Mononuclear cell (primary cell): ENCODE results near the gene MSL2. TPM values are rescaled to one million over a fixed set of nuclear protein-coding genes. Genes with fewer than 3 reads are reported as not detected.
"Not testable (repeated sequence)": the region's sequence is repeated elsewhere in the genome, so short reads cannot be mapped to it uniquely, and the experiment has no call there.

Experiments
- H3K27me3 ChIP-seq: 2 replicates; pipeline ENCODE4 v1.6.0; 2011; ENCODE audit warnings: low read length, control low read depth; ENCODE audit not compliant: insufficient read depth
- H3K4me1 ChIP-seq: 2 replicates; pipeline ENCODE4 v1.5.1; 2011; ENCODE audit warnings: mild to moderate bottlenecking, low read length, control low read depth; ENCODE audit not compliant: insufficient read depth
- H3K4me3 ChIP-seq: 2 replicates; pipeline ENCODE4 v1.5.1; 2011; ENCODE audit warnings: mild to moderate bottlenecking, low read length, moderate library complexity
- H3K9me3 ChIP-seq: 2 replicates; pipeline ENCODE4 v1.5.1; 2011; ENCODE audit warnings: low read depth, mild to moderate bottlenecking, control low read depth, low read length
- total RNA-seq: library from RNA; depleted of rRNA; stranded (reverse); fragments of >200 nt; gene quantifications from one replicate; pipeline ENCODE4 v1.2.3, GENCODE V29; 2012

The MSL2 gene
- total RNA-seq, 1 donor: 163 TPM

DNA sequence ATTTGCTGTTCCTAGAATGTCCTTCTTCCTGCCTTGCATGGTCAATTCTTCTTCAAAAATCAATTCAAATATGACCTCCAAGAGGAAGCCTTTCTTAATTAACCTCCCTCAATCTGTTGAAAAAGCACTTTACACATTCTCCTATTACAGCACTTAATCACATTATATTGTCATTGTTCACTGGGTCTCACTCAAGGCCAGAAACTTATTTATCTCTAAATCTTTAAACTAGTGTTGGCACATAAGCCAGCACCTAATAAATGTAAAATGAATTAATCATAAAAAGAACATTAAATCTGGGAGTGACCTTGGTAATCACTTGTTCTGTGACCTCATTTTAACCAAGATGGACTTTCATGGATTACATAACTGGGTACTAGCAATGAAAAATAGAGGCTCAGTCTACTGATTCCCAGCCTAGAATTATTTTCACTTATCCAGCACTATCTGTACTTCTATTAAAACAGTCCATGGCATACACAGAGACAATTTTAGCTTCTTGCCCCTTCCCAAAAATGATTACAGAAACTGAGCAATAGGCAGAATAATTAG lies 22.1 kb downstream of the MSL2 start:
- Histone ChIP-seq H3K4me1 (peaks cover 65% of the 10 kb centered on the region), H3K4me3 (no peak overlapping the region), H3K27me3 (no peaks in the 10 kb centered on the region), H3K9me3 (no peaks in the 10 kb centered on the region)

DNA sequence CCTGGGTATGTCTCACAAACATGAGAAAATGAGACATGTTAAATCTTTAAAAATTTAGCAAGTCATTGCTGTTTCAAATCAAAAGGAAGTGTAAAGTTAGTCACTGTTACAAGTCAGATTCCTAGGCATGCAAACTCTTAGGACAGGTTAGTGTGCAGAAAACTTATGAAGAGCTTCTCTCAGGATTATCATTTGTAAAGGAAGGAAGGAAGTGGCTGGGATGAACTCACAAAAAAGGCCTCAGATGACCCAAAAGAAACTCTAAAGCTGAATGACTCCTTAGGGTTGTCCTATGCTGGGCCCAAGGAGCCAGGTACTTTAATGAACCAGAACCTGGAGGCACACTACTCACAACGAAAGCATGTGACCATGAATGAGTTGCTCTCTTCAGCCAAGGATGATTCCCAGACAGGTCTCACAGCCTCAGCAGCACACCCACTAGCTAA lies 25.0 kb downstream of the MSL2 start:
- Histone ChIP-seq H3K4me3 (no peak overlapping the region), H3K9me3 (no peaks in the 10 kb centered on the region), H3K27me3 (no peaks in the 10 kb centered on the region), H3K4me1 (peaks cover 47% of the 10 kb centered on the region)

DNA sequence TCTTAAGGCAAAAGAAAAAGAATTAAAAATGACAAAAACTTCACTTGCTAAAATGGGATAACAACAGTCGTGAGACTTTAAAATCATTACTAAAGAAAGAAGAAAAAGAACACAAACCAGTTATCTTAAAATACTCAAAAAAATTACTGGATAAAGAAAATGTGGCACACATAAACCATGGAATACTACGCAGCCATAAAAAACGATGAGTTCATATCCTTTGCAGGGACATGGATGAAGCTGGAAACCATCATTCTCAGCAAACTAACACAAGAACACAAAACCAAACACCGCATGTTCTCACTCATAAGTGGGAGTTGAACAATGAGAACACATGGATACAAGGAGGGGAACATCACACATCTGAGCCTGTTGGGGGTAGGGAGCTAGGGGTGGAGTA lies 27.9 kb downstream of the MSL2 start:
- H3K4me1 ChIP-seq: peaks cover 44% of the 10 kb centered on the region
- H3K4me3 ChIP-seq, H3K9me3 ChIP-seq, H3K27me3 ChIP-seq: not testable (repeated sequence)

DNA sequence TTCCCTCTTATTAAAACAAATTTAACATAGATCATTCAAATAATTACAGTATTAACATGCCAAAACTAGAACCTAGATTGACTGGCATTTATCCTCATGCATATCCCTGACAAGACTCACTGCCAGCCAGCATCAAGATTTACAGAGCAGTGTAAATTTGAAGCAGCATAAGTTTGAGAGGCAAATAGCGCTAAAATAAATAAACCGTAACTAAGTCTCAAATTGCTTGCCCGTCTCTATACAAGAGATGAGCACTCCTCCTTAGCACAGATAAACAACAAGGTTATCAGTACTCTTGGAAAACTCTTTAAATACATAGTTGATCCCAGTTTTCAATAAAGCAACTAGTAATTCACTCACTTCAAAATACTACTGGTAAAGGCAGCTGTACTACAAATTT lies 29.6 kb downstream of the MSL2 start:
- H3K4me3 ChIP-seq: no peak overlapping the region
- H3K9me3 ChIP-seq: no peaks in the 10 kb centered on the region
- H3K4me1 ChIP-seq: peaks cover 37% of the 10 kb centered on the region
- no peaks in the 10 kb centered on the region for H3K27me3 ChIP-seq

DNA sequence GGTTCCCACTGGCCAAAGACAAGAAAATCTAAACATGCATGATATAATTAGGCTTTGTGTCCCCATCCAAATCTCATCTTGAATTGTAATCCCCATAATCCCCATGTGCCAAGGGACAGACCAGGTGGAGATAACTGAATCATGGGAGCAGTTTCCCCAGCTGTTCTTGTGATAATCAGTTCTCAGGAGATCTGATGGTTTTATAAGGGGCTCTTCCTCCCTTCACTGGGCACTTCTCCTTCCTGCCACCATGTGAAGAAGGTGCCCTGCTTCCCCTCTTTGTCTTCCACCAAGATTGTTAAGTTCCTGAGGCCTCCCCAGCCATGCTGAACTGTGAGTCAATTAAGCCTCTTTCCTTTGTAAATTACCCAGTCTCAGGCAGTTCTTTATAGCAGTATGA lies 32.5 kb downstream of the MSL2 start:
- H3K4me1 ChIP-seq: peaks cover 37% of the 10 kb centered on the region
- H3K4me3 ChIP-seq, H3K27me3 ChIP-seq, H3K9me3 ChIP-seq: not testable (repeated sequence)

DNA sequence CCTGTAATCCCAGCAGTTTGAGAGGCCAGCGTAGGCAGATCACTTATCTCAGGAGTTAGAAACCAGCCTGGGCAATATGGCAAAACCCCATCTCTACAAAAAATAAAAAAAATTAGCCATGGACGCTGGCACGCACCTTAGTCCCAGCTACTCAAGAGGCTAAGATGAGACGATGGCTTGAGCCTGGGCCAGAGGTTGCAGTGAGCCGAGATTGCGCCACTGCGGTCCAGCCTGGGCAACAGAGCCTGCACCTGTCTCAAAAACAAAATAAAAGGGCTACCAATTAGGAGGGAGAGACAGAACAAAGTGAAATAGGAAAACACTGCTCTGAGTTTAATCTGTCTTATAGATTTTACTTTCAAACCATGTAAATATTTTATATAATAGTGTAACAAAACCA lies 33.8 kb downstream of the MSL2 start:
- H3K27me3 ChIP-seq: no peaks in the 10 kb centered on the region
- no peaks in the 10 kb centered on the region for H3K9me3 ChIP-seq
- peaks cover 37% of the 10 kb centered on the region for H3K4me1 ChIP-seq
- H3K4me3 ChIP-seq: no peak overlapping the region

DNA sequence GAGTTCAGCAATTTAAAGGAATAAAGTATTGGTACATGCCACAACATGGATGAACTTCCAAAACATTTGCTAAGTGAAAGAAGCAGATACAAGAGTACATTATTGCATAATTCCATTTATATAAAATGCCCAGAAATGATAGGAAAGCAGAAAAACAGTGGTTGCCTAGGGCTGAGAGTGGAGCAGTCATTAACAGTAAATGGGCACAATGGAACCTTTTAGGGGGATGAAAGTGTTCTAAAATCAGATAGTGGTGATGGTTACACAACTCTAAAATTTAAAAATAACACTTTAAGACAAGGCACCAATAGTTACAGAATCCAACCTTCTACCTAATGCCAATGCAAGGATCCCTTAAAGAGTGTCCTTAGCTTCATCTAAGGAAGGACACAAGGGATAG lies 34.6 kb downstream of the MSL2 start:
- Histone ChIP-seq H3K27me3 (no peaks in the 10 kb centered on the region), H3K9me3 (no peaks in the 10 kb centered on the region), H3K4me1 (peaks cover 40% of the 10 kb centered on the region), H3K4me3 (no peak overlapping the region)

DNA sequence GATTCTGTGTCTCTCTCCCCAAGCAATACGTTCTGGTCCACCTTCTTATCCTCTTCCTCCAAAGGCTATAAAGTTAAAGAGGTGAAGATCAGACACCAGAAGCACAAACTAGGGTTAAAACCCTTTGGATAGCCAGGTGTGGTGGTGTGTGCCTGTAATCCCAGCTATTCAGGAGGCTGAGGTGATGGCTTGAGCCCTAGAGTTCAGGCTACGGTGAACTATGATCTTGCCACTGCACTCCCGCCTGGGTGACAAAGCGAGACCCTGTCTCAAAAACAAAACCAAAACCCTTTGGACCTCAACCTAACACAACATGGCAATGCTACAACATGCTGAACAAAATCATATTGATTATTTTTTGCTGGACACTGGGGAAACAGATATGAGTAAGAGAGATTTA lies 43.2 kb downstream of the MSL2 start:
- H3K27me3 ChIP-seq: no peaks in the 10 kb centered on the region
- peaks cover 24% of the 10 kb centered on the region for H3K4me1 ChIP-seq
- no peaks in the 10 kb centered on the region for H3K9me3 ChIP-seq
- no peak overlapping the region for H3K4me3 ChIP-seq

DNA sequence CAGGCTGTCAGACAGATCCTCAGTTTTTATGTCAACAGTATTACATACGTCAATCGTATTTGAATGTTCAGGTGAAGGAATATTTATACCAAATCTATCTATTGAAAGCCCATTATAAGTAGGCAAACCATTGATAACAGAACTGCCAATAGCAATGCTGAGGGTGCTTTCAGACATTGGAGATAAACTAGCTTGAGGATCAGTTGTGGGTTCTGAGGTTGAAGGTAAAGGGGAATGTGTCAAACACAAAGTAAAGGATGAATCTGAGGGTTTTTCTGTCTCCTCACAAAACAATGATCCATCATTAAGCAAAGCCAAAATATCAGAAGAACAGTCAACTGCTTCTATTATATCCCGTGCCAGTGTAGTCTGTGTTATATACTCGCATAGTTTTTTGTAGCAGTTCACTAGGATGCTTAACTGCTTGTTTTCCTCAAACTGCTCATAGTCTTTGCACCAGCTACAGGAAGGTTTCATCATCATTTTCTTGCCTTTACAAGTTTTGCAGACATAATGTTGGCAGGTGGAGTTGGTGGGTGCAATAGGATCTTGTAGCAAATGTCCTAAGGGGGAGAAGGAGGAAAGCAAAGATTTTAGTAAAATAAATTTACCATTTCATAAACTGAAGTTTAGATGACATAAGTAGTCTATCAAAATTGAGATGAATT lies 43.8 kb downstream of the MSL2 start:
- no peak overlapping the region for H3K4me3 ChIP-seq
- no peaks in the 10 kb centered on the region for H3K9me3 ChIP-seq
- peaks cover 23% of the 10 kb centered on the region for H3K4me1 ChIP-seq
- no peaks in the 10 kb centered on the region for H3K27me3 ChIP-seq

DNA sequence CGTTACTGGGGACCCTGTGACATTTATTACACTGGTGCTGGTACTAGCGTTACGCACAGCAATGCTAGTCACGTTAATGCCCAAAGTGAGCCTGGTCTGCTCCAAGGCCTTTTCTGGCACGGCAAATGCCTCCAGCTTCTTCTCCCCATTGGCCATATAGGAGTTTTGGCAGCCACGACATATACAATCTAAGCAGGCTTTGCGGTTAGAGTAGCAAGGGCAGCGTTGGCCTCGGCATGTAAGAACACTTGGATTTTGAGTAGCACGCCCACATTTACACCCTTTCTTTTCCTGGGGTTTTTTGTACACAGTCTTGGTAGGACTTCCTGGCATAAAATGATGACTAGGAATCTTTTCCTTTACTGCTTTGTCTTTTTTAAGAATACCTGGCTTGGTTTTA lies 44.9 kb downstream of the MSL2 start:
- Histone ChIP-seq H3K4me3 (no peak overlapping the region), H3K27me3 (no peaks in the 10 kb centered on the region), H3K4me1 (peaks cover 20% of the 10 kb centered on the region), H3K9me3 (no peaks in the 10 kb centered on the region)

DNA sequence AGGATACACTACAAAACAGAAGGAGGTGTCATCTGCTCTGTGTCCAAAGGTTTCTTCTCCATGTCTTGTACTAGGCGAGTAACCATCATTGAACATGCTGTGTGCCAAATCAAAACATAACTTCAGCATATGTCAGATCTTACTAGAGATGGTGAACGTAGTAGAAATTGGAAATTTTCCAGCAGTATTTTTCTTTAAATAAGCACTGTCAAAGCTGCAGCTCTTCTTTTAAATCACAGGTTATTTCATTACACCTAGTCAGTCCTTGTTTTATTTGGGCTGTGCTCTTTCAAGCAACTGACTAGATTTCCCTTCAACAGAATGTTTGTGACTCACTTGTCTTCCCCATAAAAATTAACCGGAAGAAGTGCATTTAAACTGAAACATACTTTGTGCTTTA lies 46.5 kb downstream of the MSL2 start:
- Histone ChIP-seq H3K27me3 (no peaks in the 10 kb centered on the region), H3K4me1 (peaks cover 9% of the 10 kb centered on the region), H3K9me3 (no peaks in the 10 kb centered on the region), H3K4me3 (no peak overlapping the region)

DNA sequence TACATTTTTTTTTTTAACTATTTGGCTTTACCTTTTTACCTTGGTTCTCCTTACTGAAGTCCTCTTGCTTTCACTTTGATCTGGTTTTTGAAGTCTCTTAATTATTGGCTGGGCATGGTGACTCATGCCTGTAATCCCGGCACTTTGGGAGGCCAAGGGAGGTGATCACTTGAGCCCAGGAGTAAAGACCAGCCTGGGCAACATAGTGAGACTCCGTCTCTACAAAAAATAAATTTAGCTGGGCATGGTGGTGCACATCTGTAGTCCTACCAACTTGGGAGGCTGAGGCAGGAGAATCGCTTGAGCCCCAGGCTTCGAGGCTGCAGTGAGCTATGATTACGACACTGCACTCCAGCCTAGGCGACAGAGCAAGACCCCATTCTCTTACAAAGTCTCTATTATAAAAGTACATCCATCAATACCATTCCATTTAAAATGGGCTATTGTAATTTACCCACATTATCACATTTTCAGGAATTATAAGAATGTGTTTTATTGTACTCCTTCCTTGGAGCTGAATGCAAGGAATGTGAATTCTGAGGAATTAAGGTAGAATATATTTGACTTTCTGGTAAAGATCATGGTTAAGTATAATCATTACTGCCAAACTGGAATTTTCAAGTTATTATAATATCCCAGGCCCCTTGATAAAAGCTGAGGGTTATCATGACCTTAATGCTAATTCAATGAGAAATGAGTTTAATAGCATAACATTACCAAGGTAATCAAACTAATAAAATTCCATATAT lies 49.0 kb downstream of the MSL2 start:
- Histone ChIP-seq H3K9me3 (no peaks in the 10 kb centered on the region), H3K4me3 (no peak overlapping the region), H3K4me1 (no peaks in the 10 kb centered on the region), H3K27me3 (no peaks in the 10 kb centered on the region)

DNA sequence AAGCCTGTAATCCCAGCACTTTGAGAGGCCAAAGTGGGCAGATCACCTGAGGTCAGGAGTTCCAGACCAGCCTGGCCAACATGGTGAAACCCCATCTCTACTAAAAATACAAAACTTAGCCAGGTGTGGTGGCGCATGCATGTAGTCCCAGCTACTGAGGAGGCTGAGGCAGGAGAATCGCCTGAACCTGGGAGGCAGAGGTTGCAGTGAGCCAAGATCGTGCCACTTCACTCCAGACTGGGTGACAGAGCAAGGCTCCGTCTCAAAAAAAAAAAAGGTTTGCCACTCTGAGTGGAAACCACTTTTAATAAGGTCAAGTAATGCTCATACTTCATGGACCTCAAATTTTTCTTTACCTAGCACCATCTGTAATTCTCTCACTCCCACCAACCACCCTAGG lies 51.7 kb downstream of the MSL2 start:
- H3K4me3 ChIP-seq, H3K9me3 ChIP-seq, H3K27me3 ChIP-seq, H3K4me1 ChIP-seq: not testable (repeated sequence)

DNA sequence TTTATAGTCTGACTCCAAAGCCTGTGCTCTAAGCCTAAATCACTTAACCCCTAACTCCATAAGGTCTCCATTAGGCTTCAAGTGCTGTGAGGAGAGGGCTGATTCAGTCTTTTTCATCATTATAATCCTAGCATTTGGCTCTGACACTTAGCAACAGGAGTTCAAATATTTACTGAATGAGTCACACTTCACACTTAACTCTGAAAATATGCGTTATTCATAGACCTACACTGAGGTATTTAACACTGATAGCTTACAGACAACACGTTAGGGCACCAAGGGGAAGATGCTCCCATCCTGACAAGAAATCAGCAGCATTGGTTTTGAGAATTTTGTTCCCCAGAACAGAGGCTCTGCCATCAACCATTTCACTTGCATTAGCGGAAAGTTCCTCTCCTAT lies 53.5 kb downstream of the MSL2 start:
- H3K4me1 ChIP-seq: no peaks in the 10 kb centered on the region
- no peaks in the 10 kb centered on the region for H3K27me3 ChIP-seq
- H3K4me3 ChIP-seq: no peak overlapping the region
- no peaks in the 10 kb centered on the region for H3K9me3 ChIP-seq

DNA sequence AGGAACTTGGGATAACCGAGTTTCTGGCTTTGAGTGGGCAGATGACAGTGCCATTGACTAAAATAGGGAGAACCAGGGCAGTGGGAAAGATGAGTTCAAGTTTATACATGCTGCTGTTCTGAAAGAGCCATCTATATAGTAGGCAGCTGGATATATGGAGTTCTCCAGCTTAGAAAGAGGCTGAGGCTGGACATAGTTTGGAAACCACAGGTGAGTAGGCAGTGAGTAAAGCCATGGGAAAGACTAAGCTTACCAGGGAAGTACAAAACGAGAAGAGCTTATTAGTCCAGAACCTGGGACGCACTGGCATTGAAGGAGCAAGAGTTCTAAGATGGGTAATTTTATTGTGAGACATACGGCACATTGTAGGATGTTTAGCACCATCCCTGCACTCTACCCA lies 54.2 kb downstream of the MSL2 start:
- no peak overlapping the region for H3K4me3 ChIP-seq
- no peaks in the 10 kb centered on the region for H3K4me1 ChIP-seq
- no peaks in the 10 kb centered on the region for H3K27me3 ChIP-seq
- H3K9me3 ChIP-seq: no peaks in the 10 kb centered on the region

DNA sequence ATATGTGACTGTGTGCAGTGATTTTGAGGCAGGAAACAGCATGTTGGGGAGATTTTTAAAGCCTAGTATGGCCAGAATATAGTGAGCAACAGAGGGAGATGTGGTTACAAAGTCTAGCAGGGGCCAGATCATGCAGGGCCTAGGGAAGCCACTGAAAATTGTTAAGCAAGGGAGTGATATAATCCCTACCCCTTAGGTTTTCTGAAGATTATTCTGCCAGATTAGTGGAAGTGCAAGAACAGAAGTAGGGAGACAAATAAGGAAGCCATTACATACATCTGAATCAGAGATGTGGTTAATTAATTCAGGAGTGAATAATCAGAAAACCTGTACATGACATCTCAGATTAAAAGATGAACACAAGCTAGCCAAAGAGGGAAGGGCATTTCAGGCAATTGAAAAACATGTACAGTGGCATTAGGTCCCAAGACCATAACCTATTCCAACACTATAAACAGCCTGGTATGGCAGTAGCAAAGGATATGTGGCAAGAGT lies 54.8 kb downstream of the MSL2 start:
- H3K9me3 ChIP-seq: no peaks in the 10 kb centered on the region
- H3K27me3 ChIP-seq: no peaks in the 10 kb centered on the region
- H3K4me1 ChIP-seq: no peaks in the 10 kb centered on the region
- H3K4me3 ChIP-seq: no peak overlapping the region
